Stimulated activated naive CD8-positive, alpha-beta T cell treated with anti-CD3 and anti-CD28 coated beads, Interleukin-15, amount 100 ng/mL, for 72 hours (primary cell): ENCODE data around the gene ERCC6L2.

Source experiments
- ATAC-seq: fragments of 150-1000 bp; cut with Tn5 transposase; 2 replicates; pipeline ENCODE4 v1.10.0; 2021; ENCODE audit warnings: mild to moderate bottlenecking, moderate library complexity
- DNase-seq, 2 donors: peaks; one replicate each; pipeline ENCODE4 v3.0.0; 2021 to 2022
- H3K27ac Mint-ChIP-seq, 2 donors: one replicate each; pipeline ENCODE4 v1.8.0; 2022; ENCODE audit warnings: mild to moderate bottlenecking in 2 of 2, mixed read lengths in 2 of 2, moderate library complexity in 2 of 2
- H3K27me3 Mint-ChIP-seq: one replicate; pipeline ENCODE4 v1.8.0; 2022; ENCODE audit warnings: mixed read lengths
- H3K4me1 Mint-ChIP-seq: one replicate; pipeline ENCODE4 v1.8.0; 2022; ENCODE audit warnings: mild to moderate bottlenecking, mixed read lengths
- H3K4me3 Mint-ChIP-seq, 2 donors: one replicate each; pipeline ENCODE4 v1.8.0; 2022; ENCODE audit warnings: mild to moderate bottlenecking in 2 of 2, mixed read lengths in 2 of 2, moderate library complexity in 1 of 2
- H3K9me3 Mint-ChIP-seq, 2 donors: one replicate each; pipeline ENCODE4 v1.8.0; 2022; ENCODE audit warnings: mixed read lengths in 2 of 2

Gene ERCC6L2, protein sequence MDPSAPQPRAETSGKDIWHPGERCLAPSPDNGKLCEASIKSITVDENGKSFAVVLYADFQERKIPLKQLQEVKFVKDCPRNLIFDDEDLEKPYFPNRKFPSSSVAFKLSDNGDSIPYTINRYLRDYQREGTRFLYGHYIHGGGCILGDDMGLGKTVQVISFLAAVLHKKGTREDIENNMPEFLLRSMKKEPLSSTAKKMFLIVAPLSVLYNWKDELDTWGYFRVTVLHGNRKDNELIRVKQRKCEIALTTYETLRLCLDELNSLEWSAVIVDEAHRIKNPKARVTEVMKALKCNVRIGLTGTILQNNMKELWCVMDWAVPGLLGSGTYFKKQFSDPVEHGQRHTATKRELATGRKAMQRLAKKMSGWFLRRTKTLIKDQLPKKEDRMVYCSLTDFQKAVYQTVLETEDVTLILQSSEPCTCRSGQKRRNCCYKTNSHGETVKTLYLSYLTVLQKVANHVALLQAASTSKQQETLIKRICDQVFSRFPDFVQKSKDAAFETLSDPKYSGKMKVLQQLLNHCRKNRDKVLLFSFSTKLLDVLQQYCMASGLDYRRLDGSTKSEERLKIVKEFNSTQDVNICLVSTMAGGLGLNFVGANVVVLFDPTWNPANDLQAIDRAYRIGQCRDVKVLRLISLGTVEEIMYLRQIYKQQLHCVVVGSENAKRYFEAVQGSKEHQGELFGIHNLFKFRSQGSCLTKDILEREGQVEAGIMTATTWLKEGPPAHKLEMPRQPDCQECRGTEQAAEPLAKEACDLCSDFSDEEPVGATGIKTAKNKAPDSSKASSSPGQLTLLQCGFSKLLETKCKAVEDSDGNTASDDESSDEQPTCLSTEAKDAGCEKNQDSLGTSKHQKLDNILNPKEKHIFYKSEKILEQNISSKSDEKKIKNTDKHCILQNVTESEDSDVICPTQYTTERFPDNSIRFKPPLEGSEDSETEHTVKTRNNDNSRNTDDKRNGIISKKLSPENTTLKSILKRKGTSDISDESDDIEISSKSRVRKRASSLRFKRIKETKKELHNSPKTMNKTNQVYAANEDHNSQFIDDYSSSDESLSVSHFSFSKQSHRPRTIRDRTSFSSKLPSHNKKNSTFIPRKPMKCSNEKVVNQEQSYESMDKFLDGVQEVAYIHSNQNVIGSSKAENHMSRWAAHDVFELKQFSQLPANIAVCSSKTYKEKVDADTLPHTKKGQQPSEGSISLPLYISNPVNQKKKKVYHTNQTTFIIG (N-terminal part only)

GRCh38 chr9:95875305-95876137, at the start of gene ERCC6L2:
Gene ERCC6L2 (plus strand): TSS chr9:95875691. CDS start chr9:95876039, 348 bp downstream.
- H3K9me3 Mint-ChIP-seq, result peaks cover 0 to 10% of the 10 kb centered on the region in 2 donors
- no peak within 1 kb of the TSS for H3K27ac Mint-ChIP-seq
- DNase-seq, result peak; percentile 94 to 97
- no peaks in the 10 kb centered on the region for H3K27me3 Mint-ChIP-seq
- no peak within 1 kb of the TSS for H3K4me3 Mint-ChIP-seq
- H3K4me1 Mint-ChIP-seq, result peaks cover 16% of the 10 kb centered on the region
- peak; percentile 94 for ATAC-seq

GRCh38 chr9:95826183-95826838, 49.2 kb upstream of the ERCC6L2 start:
- Mint-ChIP-seq H3K4me3 (no peak overlapping the region), H3K27me3 (peaks cover 16% of the 10 kb centered on the region), H3K4me1 (peaks cover 44% of the 10 kb centered on the region), H3K27ac (no peak overlapping the region), H3K9me3 (peaks cover 0 to under 1% of the 10 kb centered on the region in 2 donors)
- DNase-seq (no peak), ATAC-seq (no peak)

DNA sequence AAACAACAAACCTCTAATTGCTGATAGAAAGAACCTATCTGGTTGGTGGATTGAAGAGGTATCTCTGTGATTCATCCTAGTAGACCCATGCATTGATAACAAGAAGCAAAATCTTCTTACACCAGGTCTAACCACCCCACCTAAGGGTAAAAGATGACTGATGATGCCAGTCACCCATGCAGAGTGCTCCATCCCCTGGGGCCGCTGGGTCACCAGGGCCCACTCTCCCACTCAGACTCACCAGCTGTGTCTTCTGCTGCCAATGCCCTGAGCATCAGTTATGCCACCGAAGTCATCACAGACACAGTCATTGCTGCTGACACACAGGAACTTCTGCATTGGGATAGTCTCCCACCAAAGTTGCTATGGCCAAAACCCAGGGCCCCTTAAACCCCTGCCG, 44.7 kb upstream of the ERCC6L2 start:
- H3K27ac Mint-ChIP-seq, result no peak overlapping the region
- H3K4me1 Mint-ChIP-seq, result peaks cover 28% of the 10 kb centered on the region
- H3K9me3 Mint-ChIP-seq, result no peaks in the 10 kb centered on the region
- peaks cover 16% of the 10 kb centered on the region for H3K27me3 Mint-ChIP-seq
- DNase-seq (no peak), ATAC-seq (no peak)
- no peak overlapping the region for H3K4me3 Mint-ChIP-seq

GRCh38 chr9:95831810-95832209, 43.7 kb upstream of the ERCC6L2 start:
- DNase-seq (no peak), ATAC-seq (no peak)
- H3K27me3 Mint-ChIP-seq, result peaks cover 15% of the 10 kb centered on the region
- no peak overlapping the region for H3K4me3 Mint-ChIP-seq
- no peaks in the 10 kb centered on the region for H3K9me3 Mint-ChIP-seq
- H3K4me1 Mint-ChIP-seq, result peaks cover 22% of the 10 kb centered on the region
- H3K27ac Mint-ChIP-seq, result no peak overlapping the region

DNA sequence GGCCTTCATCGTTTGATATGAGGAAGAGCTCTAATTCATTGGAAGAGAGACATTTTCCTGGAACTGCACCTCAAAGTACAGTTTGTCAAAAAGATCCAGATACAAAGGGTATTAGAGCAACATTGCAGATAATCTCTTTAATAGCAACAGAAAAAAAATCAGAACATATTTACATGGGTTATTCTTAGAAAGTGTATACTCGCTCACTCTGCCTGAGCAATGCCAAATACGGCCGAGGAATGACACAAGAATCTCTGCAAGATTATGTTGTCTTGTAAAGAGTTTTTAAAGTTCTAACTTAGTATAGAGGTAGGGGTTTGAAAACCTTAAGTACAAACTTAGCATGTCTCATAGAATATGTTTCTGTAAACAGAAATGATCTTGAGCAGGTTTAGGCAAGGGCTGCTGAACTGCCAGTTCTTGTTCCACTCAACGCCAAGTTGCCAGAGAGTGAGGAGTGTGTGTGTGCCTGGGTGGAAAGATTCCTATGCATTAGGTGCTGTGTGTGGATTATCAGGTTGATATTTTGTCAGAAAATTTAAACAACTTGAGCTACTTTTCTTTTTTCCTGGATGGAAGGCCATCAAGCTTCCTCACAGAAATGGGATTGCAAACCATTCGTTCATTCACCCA, 41.8 kb upstream of the ERCC6L2 start:
- no peak overlapping the region for H3K27ac Mint-ChIP-seq
- DNase-seq (no peak), ATAC-seq (no peak)
- no peak overlapping the region for H3K4me3 Mint-ChIP-seq
- no peaks in the 10 kb centered on the region for H3K9me3 Mint-ChIP-seq
- H3K27me3 Mint-ChIP-seq, result peaks cover 2% of the 10 kb centered on the region
- peaks cover 18% of the 10 kb centered on the region for H3K4me1 Mint-ChIP-seq

DNA sequence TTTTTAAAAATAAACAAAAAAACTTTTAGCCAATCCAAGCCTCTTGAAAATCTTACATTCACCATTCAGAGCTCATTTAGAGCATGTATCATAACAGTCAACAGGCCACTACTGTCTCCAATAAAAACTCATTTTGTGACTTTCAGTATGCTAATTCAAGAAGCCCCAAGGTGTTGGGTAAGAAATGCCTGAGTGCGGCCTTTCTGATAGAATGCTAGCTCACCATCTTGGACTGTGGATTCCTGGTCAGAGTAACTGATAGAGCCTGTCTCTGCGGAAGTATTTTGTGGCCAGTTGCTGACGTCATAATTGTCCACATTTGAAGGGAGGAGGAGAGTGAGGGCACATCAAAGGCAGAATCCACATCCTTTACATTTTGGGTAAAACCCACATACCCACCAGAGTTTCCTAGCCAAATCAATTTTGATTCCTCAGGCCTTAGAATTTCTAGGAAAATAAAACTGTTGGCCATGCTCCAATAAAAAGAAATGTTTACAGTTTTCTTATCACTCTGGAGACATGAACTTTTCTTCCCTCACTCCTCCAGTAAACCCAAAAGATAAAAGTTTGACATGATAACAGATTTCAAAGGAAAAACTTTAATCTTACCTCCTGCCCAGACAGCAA, 41.1 kb upstream of the ERCC6L2 start:
- ATAC-seq, result peak; percentile 97

GRCh38 chr9:95835393-95835792, 40.1 kb upstream of the ERCC6L2 start:
- DNase-seq, result no peak
- ATAC-seq, result no peak
- no peak overlapping the region for H3K27ac Mint-ChIP-seq
- peaks cover 18% of the 10 kb centered on the region for H3K4me1 Mint-ChIP-seq
- no peaks in the 10 kb centered on the region for H3K9me3 Mint-ChIP-seq
- H3K27me3 Mint-ChIP-seq, result no peaks in the 10 kb centered on the region
- H3K4me3 Mint-ChIP-seq, result no peak overlapping the region

More for the DNA sequence above, 41.1 kb upstream of the ERCC6L2 start:
- Mint-ChIP-seq H3K27me3 (no peaks in the 10 kb centered on the region), H3K9me3 (no peaks in the 10 kb centered on the region), H3K27ac (no peak overlapping the region), H3K4me3 (no peak overlapping the region), H3K4me1 (peaks cover 18% of the 10 kb centered on the region)
- peak in 1 of 2 donors; percentile 66 for DNase-seq

GRCh38 chr9:95836072-95836471, 39.4 kb upstream of the ERCC6L2 start:
- peaks cover 18% of the 10 kb centered on the region for H3K4me1 Mint-ChIP-seq
- H3K27me3 Mint-ChIP-seq, result no peaks in the 10 kb centered on the region
- H3K4me3 Mint-ChIP-seq, result no peak overlapping the region
- H3K27ac Mint-ChIP-seq, result no peak overlapping the region
- no peaks in the 10 kb centered on the region for H3K9me3 Mint-ChIP-seq
- ATAC-seq, result no peak
- DNase-seq, result no peak

DNA sequence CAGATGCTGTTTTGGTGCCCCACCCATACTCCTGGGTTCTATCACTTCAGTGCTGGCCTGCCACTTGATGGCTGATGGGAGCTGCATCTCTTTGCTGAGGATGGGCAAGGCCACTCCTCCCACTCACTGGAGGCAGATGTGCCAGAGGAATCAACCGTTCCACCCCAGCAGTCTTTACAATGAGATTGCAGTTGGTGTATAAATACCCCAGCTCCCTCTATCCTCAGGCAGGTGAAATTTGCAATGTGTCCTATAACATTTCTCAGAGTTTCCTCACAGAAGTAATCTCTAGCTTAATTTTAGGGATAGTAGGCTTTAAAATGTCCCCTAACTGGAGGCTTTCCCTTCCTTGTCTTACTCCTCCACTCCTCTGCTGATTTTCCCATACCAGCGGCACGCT, 36.5 kb upstream of the ERCC6L2 start:
- no peak overlapping the region for H3K4me3 Mint-ChIP-seq
- H3K9me3 Mint-ChIP-seq, result peaks cover 5 to 7% of the 10 kb centered on the region in 2 donors
- peaks cover 10% of the 10 kb centered on the region for H3K4me1 Mint-ChIP-seq
- DNase-seq (no peak), ATAC-seq (no peak)
- no peak overlapping the region for H3K27ac Mint-ChIP-seq
- no peaks in the 10 kb centered on the region for H3K27me3 Mint-ChIP-seq

DNA sequence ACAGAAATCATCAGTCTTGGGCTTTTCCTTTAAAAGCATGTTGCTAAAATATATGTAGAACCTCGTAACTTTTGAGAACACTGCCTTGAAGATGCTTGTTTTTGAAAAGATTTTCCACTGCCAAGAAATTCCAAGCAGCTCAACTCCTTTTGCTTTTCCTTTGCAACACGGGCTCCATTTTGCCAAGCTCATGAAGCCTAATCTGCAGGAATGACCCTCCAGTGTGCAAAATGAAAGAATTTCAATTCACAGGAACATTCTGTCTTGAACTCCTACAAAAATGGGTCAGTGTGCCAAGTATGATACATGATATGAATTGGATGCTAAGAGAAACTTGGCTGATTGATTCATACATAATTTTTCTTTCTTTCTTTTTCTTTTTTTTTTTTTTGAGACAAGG, 35.4 kb upstream of the ERCC6L2 start:
- no peaks in the 10 kb centered on the region for H3K27me3 Mint-ChIP-seq
- ATAC-seq (no peak), DNase-seq (no peak)
- H3K4me1 Mint-ChIP-seq, result no peaks in the 10 kb centered on the region
- H3K9me3 Mint-ChIP-seq, result peaks cover 5 to 7% of the 10 kb centered on the region in 2 donors
- no peak overlapping the region for H3K4me3 Mint-ChIP-seq
- H3K27ac Mint-ChIP-seq, result no peak overlapping the region

GRCh38 chr9:95841377-95841776, 34.1 kb upstream of the ERCC6L2 start:
- Mint-ChIP-seq H3K4me3 (no peak overlapping the region), H3K4me1 (no peaks in the 10 kb centered on the region), H3K9me3 (peaks cover 5 to 7% of the 10 kb centered on the region in 2 donors), H3K27ac (no peak overlapping the region), H3K27me3 (no peaks in the 10 kb centered on the region)
- ATAC-seq (no peak), DNase-seq (no peak)

DNA sequence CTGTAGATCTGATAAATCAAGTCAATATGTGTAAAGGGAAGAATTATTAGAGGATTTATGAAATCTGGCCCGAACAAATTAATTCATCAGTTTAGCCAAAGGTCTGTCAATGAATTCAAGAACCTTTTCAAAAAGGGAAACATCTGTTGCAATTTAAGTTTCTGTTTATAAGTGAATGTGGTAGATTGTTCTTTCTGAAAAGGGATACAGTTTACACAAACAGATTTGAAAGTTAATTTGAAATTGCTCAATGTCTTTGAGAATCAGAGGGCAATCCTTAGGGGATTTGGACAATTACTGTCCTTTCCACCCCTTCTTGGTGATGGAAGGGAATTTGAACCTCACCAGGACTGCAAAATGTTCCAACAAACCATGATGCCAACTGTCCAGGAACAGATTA, 29.7 kb upstream of the ERCC6L2 start:
- Mint-ChIP-seq H3K9me3 (peaks cover 5 to 7% of the 10 kb centered on the region in 2 donors), H3K27me3 (no peaks in the 10 kb centered on the region), H3K4me1 (peaks cover 7% of the 10 kb centered on the region), H3K27ac (no peak overlapping the region), H3K4me3 (no peak overlapping the region)
- DNase-seq (no peak), ATAC-seq (no peak)

DNA sequence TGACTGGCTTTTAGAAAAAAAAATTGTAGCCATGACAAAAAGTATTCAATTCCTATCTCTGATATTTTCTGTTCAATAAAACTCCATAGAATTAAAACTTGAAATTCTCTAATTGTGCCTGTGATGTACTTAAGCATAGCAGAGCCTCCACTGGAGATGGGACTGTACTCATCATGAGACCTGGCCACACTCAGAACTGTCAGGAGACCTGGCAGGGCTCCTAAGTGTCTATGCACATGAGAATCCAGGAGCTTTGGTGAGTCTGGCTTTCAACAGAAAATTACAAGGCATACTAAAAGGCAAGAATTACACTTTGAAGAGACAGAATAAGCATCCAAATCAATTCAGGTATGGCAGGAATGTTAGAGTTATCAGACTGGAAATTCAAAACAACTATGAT, 26.7 kb upstream of the ERCC6L2 start:
- Mint-ChIP-seq H3K27me3 (no peaks in the 10 kb centered on the region), H3K4me3 (no peak overlapping the region), H3K4me1 (peaks cover 28% of the 10 kb centered on the region), H3K27ac (no peak overlapping the region), H3K9me3 (no peaks in the 10 kb centered on the region)
- DNase-seq (no peak), ATAC-seq (no peak)
